Measurements from ENCODE around the gene OR6C76. TPM values are rescaled to one million over a fixed set of nuclear protein-coding genes. Genes with fewer than 3 reads are reported as not detected.
"Not testable (repeated sequence)": the region's sequence is repeated elsewhere in the genome, so short reads cannot be mapped to it uniquely, and the experiment has no call there.

The OR6C76 gene
- not detected for total RNA-seq

- Mint-ChIP-seq H3K27me3 (peaks cover 15 to 33% of the 10 kb centered on the region in 2 donors), H3K9me3 (no peaks in the 10 kb centered on the region), H3K36me3 (no peaks in the 10 kb centered on the region), H3K4me3 (no peak within 1 kb of the TSS), H3K4me1 (ENCODE audit: low read depth in 2 of 2) (no peaks in the 10 kb centered on the region), H3K27ac (no peak within 1 kb of the TSS)
- ATAC-seq, result no peak
- DNase-seq (ENCODE audit: low spot score), result no peak
Observed at GRCh38 chr12:55425954-55426353, at the start of gene OR6C76. OR6C76 (plus strand) TSS chr12:55426254; CDS start chr12:55426254, 0 bp downstream.

- Mint-ChIP-seq H3K27ac (no peak overlapping the region), H3K4me3 (no peak overlapping the region), H3K27me3 (peaks cover 13 to 32% of the 10 kb centered on the region in 2 donors), H3K4me1 (ENCODE audit: low read depth in 2 of 2) (no peaks in the 10 kb centered on the region), H3K9me3 (no peaks in the 10 kb centered on the region), H3K36me3 (no peaks in the 10 kb centered on the region)
- ATAC-seq (no peak), DNase-seq (ENCODE audit: low spot score) (no peak)
Observed at GRCh38 chr12:55385891-55386290, 40.2 kb upstream of the OR6C76 start.

GRCh38 chr12:55392032-55392795 is 33.8 kb upstream of the OR6C76 start:
- Mint-ChIP-seq H3K9me3 (no peaks in the 10 kb centered on the region), H3K4me1 (ENCODE audit: low read depth in 2 of 2) (no peaks in the 10 kb centered on the region), H3K27me3 (peaks cover 7 to 13% of the 10 kb centered on the region in 2 donors), H3K4me3 (no peak overlapping the region), H3K36me3 (no peaks in the 10 kb centered on the region), H3K27ac (no peak overlapping the region)
- DNase-seq (ENCODE audit: low spot score), result no peak
- ATAC-seq, result peak; percentile 40 to 41

GRCh38 chr12:55396326-55396725 is 29.7 kb upstream of the OR6C76 start:
- H3K4me1 Mint-ChIP-seq (ENCODE audit: low read depth in 2 of 2), result no peaks in the 10 kb centered on the region
- H3K9me3 Mint-ChIP-seq, result no peaks in the 10 kb centered on the region
- no peak overlapping the region for H3K4me3 Mint-ChIP-seq
- no peak overlapping the region for H3K27ac Mint-ChIP-seq
- peaks cover 15 to 24% of the 10 kb centered on the region in 2 donors for H3K27me3 Mint-ChIP-seq
- no peak for ATAC-seq
- no peaks in the 10 kb centered on the region for H3K36me3 Mint-ChIP-seq
- no peak for DNase-seq (ENCODE audit: low spot score)

GRCh38 chr12:55400229-55400628 is 25.8 kb upstream of the OR6C76 start, which contains the start of gene OR6C65:
OR6C65 (plus strand) TSS chr12:55400529; CDS start chr12:55400529, 0 bp downstream.
- H3K27ac Mint-ChIP-seq, result no peak within 1 kb of the TSS
- H3K36me3 Mint-ChIP-seq, result no peaks in the 10 kb centered on the region
- ATAC-seq, result no peak
- DNase-seq (ENCODE audit: low spot score), result no peak
- no peaks in the 10 kb centered on the region for H3K9me3 Mint-ChIP-seq
- no peak within 1 kb of the TSS for H3K4me3 Mint-ChIP-seq
- H3K4me1 Mint-ChIP-seq (ENCODE audit: low read depth in 2 of 2), result no peaks in the 10 kb centered on the region
- peaks cover 30 to 36% of the 10 kb centered on the region in 2 donors for H3K27me3 Mint-ChIP-seq

- no peaks in the 10 kb centered on the region for H3K36me3 Mint-ChIP-seq
- no peaks in the 10 kb centered on the region for H3K9me3 Mint-ChIP-seq
- no peak overlapping the region for H3K4me3 Mint-ChIP-seq
- DNase-seq (ENCODE audit: low spot score) (no peak), ATAC-seq (no peak)
- no peaks in the 10 kb centered on the region for H3K4me1 Mint-ChIP-seq (ENCODE audit: low read depth in 2 of 2)
- no peak overlapping the region for H3K27ac Mint-ChIP-seq
- H3K27me3 Mint-ChIP-seq, result peaks cover 21 to 27% of the 10 kb centered on the region in 2 donors
Observed at GRCh38 chr12:55407866-55408265, 18.2 kb upstream of the OR6C76 start.

GRCh38 chr12:55409133-55409532 is 16.9 kb upstream of the OR6C76 start:
- not testable (repeated sequence) for DNase-seq (ENCODE audit: low spot score); H3K4me1 Mint-ChIP-seq (ENCODE audit: low read depth in 2 of 2); H3K4me3 Mint-ChIP-seq; H3K36me3 Mint-ChIP-seq; H3K27ac Mint-ChIP-seq; H3K9me3 Mint-ChIP-seq; ATAC-seq
- peaks cover 16 to 19% of the 10 kb centered on the region in 2 donors for H3K27me3 Mint-ChIP-seq

- H3K36me3 Mint-ChIP-seq; H3K4me1 Mint-ChIP-seq (ENCODE audit: low read depth in 2 of 2); H3K27ac Mint-ChIP-seq; H3K4me3 Mint-ChIP-seq; H3K9me3 Mint-ChIP-seq; ATAC-seq; DNase-seq (ENCODE audit: low spot score): not testable (repeated sequence)
- H3K27me3 Mint-ChIP-seq, result peaks cover 17 to 21% of the 10 kb centered on the region in 2 donors
Observed at GRCh38 chr12:55412138-55412537, 13.9 kb upstream of the OR6C76 start.

- not testable (repeated sequence) for H3K4me3 Mint-ChIP-seq; H3K4me1 Mint-ChIP-seq (ENCODE audit: low read depth in 2 of 2); H3K9me3 Mint-ChIP-seq; DNase-seq (ENCODE audit: low spot score); H3K36me3 Mint-ChIP-seq; H3K27ac Mint-ChIP-seq
- peak in 1 of 2 donors; percentile 33 for ATAC-seq
- H3K27me3 Mint-ChIP-seq, result peaks cover 14 to 33% of the 10 kb centered on the region in 2 donors
Observed at GRCh38 chr12:55413498-55414388, 12.3 kb upstream of the OR6C76 start.

- peak; percentile 16 to 41 for ATAC-seq
- not testable (repeated sequence) for H3K4me1 Mint-ChIP-seq (ENCODE audit: low read depth in 2 of 2); H3K27ac Mint-ChIP-seq; H3K4me3 Mint-ChIP-seq; H3K36me3 Mint-ChIP-seq; DNase-seq (ENCODE audit: low spot score); H3K9me3 Mint-ChIP-seq
- H3K27me3 Mint-ChIP-seq, result peaks cover 16 to 40% of the 10 kb centered on the region in 2 donors
Observed at GRCh38 chr12:55414396-55414823, 11.6 kb upstream of the OR6C76 start.

- DNase-seq (ENCODE audit: low spot score); H3K9me3 Mint-ChIP-seq; H3K27ac Mint-ChIP-seq; H3K36me3 Mint-ChIP-seq; H3K4me3 Mint-ChIP-seq; H3K4me1 Mint-ChIP-seq (ENCODE audit: low read depth in 2 of 2): not testable (repeated sequence)
- peak; percentile 84 to 88 for ATAC-seq
- peaks cover 16 to 42% of the 10 kb centered on the region in 2 donors for H3K27me3 Mint-ChIP-seq
Observed at GRCh38 chr12:55414889-55415288, 11.2 kb upstream of the OR6C76 start.

GRCh38 chr12:55416961-55417360 is 9.1 kb upstream of the OR6C76 start:
- H3K27ac Mint-ChIP-seq, result no peak overlapping the region
- no peaks in the 10 kb centered on the region for H3K36me3 Mint-ChIP-seq
- ATAC-seq (no peak), DNase-seq (ENCODE audit: low spot score) (no peak)
- peaks cover 0 to 7% of the 10 kb centered on the region in 2 donors for H3K4me1 Mint-ChIP-seq (ENCODE audit: low read depth in 2 of 2)
- H3K9me3 Mint-ChIP-seq, result no peaks in the 10 kb centered on the region
- H3K27me3 Mint-ChIP-seq, result peaks cover 16 to 42% of the 10 kb centered on the region in 2 donors
- H3K4me3 Mint-ChIP-seq, result no peak overlapping the region

GRCh38 chr12:55420307-55420962 is 5.6 kb upstream of the OR6C76 start:
- ATAC-seq (no peak), DNase-seq (ENCODE audit: low spot score) (no peak)
- H3K27me3 Mint-ChIP-seq, result peaks cover 17 to 42% of the 10 kb centered on the region in 2 donors
- H3K27ac Mint-ChIP-seq, result no peak overlapping the region
- H3K36me3 Mint-ChIP-seq, result no peaks in the 10 kb centered on the region
- no peaks in the 10 kb centered on the region for H3K9me3 Mint-ChIP-seq
- H3K4me1 Mint-ChIP-seq (ENCODE audit: low read depth in 2 of 2), result peaks cover 0 to 2% of the 10 kb centered on the region in 2 donors
- H3K4me3 Mint-ChIP-seq, result no peak overlapping the region
